ENCODE measurements around the gene TMEM175.

Gene TMEM175

DNA sequence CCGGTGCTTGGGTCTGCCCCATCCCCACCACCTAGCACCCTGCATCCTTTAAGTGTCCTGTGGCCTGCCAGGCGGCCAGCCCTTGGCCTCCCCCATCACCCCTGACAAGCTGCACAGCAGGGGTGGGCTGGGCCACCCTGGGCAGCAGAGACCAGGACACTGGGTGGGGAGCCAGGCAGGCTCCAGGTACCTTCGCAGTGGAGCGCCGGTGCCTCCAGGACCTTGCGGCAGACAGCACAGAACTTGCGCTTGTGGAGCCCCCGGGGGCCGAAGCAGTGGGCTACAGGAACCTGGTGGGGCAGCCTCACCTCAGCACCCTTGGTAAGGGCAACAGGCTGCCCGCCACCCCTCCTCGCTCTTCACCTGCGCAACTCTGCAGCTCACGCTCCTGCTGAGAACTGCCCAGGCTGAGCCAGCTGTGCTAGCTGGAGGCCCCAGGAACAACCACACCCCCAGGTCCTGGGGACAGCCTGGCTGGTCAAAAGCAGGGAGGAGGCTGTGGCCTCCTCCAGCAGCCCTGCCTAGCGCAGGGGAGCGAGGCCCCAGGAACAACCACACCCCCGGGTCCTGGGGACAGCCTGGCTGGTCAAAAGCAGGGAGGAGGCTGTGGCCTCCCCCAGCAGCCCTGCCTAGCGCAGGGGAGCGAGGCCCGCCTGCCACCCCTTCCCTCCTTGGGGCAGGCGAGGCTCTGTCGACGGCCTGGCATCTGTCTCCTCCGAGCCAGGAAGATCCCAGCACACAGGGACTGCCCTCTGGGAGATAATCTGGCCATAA, 36.5 kb downstream of the TMEM175 start:
- no peak overlapping the region for H3K4me3 ChIP-seq (ENCODE audit: low read depth, low read length)
- no peak for DNase-seq (ENCODE audit: low read depth)
- TF ChIP-seq, protein P1, sequence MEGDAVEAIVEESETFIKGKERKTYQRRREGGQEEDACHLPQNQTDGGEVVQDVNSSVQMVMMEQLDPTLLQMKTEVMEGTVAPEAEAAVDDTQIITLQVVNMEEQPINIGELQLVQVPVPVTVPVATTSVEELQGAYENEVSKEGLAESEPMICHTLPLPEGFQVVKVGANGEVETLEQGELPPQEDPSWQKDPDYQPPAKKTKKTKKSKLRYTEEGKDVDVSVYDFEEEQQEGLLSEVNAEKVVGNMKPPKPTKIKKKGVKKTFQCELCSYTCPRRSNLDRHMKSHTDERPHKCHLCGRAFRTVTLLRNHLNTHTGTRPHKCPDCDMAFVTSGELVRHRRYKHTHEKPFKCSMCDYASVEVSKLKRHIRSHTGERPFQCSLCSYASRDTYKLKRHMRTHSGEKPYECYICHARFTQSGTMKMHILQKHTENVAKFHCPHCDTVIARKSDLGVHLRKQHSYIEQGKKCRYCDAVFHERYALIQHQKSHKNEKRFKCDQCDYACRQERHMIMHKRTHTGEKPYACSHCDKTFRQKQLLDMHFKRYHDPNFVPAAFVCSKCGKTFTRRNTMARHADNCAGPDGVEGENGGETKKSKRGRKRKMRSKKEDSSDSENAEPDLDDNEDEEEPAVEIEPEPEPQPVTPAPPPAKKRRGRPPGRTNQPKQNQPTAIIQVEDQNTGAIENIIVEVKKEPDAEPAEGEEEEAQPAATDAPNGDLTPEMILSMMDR (IDR thresholded peaks at IDR 0.05; ENCODE audit: control insufficient read depth, extremely low read depth, insufficient read depth): no peak

DNA sequence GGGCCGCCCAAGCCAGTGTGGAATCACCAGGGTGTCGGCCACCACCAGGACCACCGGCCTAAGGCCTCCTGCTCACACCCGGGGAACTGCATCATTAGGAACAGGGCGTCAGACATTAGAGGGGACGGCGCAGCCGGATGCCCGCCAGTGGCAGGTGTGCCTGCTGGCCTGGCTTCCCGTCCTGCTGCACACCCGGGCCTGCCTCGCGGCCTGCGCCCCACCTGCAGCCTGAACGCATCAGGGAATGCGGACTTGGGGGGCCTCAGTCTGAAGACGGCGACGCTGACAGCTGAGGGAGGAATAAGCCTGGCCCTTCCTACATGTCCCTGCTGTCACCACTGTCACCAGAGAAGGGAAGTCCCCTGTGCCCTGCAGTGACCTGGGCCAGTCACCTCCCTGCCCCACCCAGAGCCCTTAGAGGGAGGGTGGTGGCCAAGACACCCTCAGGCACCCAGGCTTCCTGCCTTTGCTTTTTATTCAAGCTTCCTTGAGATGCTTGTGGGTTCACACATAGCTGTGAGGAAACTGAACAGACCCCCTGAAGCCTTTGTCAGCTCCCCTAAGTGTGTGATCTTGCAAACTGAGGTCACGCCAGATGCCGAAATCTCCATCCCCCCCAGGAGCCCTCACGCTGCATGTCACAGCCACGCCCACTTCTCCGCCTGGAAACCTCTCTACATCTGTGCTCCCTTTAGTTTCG, 37.9 kb downstream of the TMEM175 start:
- TF ChIP-seq, protein P1 (IDR thresholded peaks at IDR 0.05; ENCODE audit: control insufficient read depth, extremely low read depth, insufficient read depth): no peak
- H3K4me3 ChIP-seq (ENCODE audit: low read depth, low read length): no peak overlapping the region

DNA sequence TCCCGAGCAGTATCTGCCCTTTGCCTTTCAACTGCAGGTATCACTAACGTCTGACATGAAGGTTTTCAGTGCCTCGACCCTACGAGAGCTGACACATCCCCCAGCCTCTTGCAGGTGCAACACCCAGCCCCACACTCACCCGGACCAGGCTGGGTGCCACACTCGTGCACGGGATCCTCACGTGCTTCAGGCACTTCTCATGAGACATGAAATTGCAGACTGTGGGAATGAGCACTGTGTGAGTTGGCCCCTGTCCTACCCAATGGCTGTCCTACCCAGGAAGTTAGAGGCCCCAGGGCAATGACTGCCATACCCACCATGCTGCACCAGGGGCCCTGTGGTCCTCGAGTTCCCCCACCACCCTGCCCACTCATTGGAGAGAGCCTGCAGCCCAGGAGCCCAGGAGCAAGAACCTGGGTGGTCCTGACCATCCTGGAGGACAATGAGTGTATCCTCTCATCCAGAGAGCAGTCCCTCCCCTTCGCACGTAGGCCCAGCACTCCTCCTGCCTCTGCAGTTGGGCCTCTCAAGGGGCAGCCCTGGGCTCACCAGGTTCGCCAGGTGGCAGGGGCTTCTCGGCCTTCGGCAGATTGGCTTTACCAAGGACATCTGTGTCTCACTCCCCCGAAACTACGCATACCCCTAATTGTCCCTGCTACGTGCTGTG, 38.7 kb downstream of the TMEM175 start:
- H3K4me3 ChIP-seq (ENCODE audit: low read depth, low read length): no peak overlapping the region
- DNase-seq (ENCODE audit: low read depth): no peak
- TF ChIP-seq, protein P1 (IDR thresholded peaks at IDR 0.05; ENCODE audit: control insufficient read depth, extremely low read depth, insufficient read depth): no peak

More for the DNA sequence above, 37.9 kb downstream of the TMEM175 start:
- DNase-seq (ENCODE audit: low read depth): no peak

DNA sequence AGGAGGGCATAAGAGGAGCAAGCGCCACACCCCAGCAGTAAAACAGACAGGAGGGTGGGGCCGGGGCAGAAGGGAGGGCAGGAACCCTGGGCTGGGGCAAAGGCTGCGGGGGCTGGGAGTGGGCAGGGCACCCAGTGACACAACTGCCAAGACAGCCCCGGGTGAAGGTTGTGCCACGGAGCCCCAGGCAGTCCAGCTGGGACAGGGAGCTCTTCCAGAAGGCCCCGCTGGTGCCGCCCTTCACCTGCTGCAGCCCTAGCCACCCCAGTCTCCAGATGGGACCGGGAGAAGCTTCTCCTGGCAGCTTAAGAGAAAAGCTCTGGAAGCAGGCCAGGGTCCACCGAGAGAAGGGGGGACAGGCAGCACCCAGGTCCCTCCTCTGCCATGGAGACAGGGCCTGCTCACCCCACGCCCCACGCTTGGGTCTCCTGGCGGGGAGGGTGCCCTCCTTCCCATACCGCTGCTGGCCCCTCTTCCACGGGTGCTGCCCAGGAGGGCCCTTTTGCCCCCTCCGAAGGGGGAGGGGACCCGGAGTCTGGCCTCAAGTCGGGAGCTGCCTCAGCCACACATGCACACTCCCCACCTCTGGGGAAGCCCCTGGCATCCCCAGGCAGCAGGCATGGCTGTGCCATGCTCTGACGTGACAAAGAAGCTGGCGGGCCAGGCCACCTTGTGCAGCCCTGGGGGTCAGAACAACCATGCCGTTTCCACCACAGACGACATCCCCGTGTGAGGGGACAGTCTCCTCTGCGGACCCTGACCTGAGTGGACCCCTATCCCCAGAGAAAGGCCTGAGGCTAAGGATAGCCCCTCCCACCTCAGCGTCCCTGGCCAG, 39.6 kb downstream of the TMEM175 start:
- DNase-seq (ENCODE audit: low read depth): no peak
- peak overlapping the region; percentile 75 for H3K4me3 ChIP-seq (ENCODE audit: low read depth, low read length)
- TF ChIP-seq, protein P1 (IDR thresholded peaks at IDR 0.05; ENCODE audit: control insufficient read depth, extremely low read depth, insufficient read depth): no peak

DNA sequence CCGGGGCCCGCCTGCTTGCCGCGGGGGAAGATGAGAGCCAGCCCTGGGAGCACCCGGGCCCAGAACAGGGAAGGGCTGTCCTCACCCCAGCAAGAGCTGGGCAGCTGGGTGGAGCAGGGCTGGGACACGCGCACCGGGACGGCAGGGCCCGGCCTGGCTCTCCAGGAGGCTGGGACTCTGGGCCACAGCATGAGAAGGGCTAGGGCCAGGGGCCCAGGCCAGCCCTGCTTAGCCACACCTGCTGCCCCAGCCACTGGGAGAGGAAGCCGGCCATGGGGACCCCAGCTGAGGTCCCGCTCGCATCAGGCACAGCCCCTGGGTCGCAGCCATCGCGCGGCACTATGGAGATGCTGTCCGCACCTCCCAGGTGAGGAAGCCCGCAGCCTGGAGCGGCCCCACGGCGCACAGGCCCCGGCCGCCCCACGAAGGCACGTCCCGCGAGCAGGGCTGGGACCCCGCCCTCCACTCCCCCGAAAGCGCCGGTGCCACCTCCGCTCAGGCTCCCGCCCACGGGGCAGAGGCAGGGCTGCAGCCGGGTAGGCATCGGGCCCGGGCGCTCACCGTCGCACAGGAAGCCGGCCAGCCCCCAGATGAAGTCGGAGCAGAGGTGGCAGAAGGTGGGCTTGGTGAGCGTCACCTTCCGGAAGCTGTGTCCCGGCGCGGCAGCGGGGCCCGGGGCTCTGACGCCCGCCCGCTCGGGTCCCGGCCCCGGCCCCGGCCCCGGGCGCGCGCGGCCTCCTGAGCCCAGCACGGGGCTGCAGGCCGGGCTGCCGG, 40.6 kb downstream of the TMEM175 start:
- no peak for DNase-seq (ENCODE audit: low read depth)
- TF ChIP-seq, protein P1 (IDR thresholded peaks at IDR 0.05; ENCODE audit: control insufficient read depth, extremely low read depth, insufficient read depth): no peak
- peak overlapping the region; percentile 75 for H3K4me3 ChIP-seq (ENCODE audit: low read depth, low read length)
